Trophoblast cell (in vitro differentiated cells and primary cell): ENCODE results near the gene TGFB1I1.

Experiments
- DNase-seq, 2 donors: peaks; one replicate each; pipeline ENCODE4 v3.0.0-alpha.2; 2016
- H2AFZ ChIP-seq: 2 replicates; pipeline ENCODE4 v1.6.1; 2013; ENCODE audit warnings: low read length, moderate library complexity, mild to moderate bottlenecking; ENCODE audit not compliant: insufficient read depth, poor library complexity
- H2AK5ac ChIP-seq: 2 replicates; pipeline ENCODE4 v1.6.1; 2013; ENCODE audit warnings: mild to moderate bottlenecking, low read length
- H2BK120ac ChIP-seq: 2 replicates; pipeline ENCODE4 v1.6.1; 2013; ENCODE audit warnings: low read length, mild to moderate bottlenecking, moderate library complexity; ENCODE audit not compliant: insufficient read depth, poor library complexity
- H2BK12ac ChIP-seq: 2 replicates; pipeline ENCODE4 v1.6.1; 2013; ENCODE audit warnings: mild to moderate bottlenecking, low read length, moderate library complexity
- H2BK5ac ChIP-seq: 2 replicates; pipeline ENCODE4 v1.6.1; 2013; ENCODE audit warnings: low read length, low read depth, moderate library complexity, mild to moderate bottlenecking; ENCODE audit not compliant: poor library complexity
- H3K14ac ChIP-seq: 2 replicates; pipeline ENCODE4 v1.6.1; 2013; ENCODE audit warnings: mild to moderate bottlenecking, low read length
- H3K18ac ChIP-seq: 2 replicates; pipeline ENCODE4 v1.6.1; 2013; ENCODE audit warnings: mild to moderate bottlenecking, low read length
- H3K23ac ChIP-seq: 2 replicates; pipeline ENCODE4 v1.6.1; 2013; ENCODE audit warnings: low read length
- H3K27ac ChIP-seq: 2 replicates; pipeline ENCODE4 v1.5.1; 2013; ENCODE audit warnings: low read depth, mild to moderate bottlenecking, inconsistent platforms, low read length, moderate library complexity
- H3K27me3 ChIP-seq: 2 replicates; pipeline ENCODE4 v1.6.1; 2013; ENCODE audit warnings: inconsistent platforms, mild to moderate bottlenecking, low read length, moderate library complexity; ENCODE audit not compliant: insufficient read depth
- H3K36me3 ChIP-seq, 2 experiments: 1 replicate in 1 of 2; 2 replicates in 1 of 2; pipeline ENCODE4 v1.6.1; 2013; ENCODE audit warnings: low read length in 2 of 2, mild to moderate bottlenecking in 2 of 2, moderate library complexity in 1 of 2; ENCODE audit not compliant: insufficient read depth in 2 of 2, control insufficient read depth in 1 of 2
- H3K4ac ChIP-seq: 2 replicates; pipeline ENCODE4 v1.6.1; 2013; ENCODE audit warnings: low read depth, mild to moderate bottlenecking, low read length, moderate library complexity
- H3K4me1 ChIP-seq, 2 experiments: 1 replicate in 1 of 2; 2 replicates in 1 of 2; pipeline ENCODE4 v1.6.1; 2013; ENCODE audit warnings: low read length in 2 of 2, mild to moderate bottlenecking in 2 of 2, moderate library complexity in 1 of 2; ENCODE audit not compliant: insufficient read depth in 2 of 2, control insufficient read depth in 1 of 2
- H3K4me2 ChIP-seq: 2 replicates; pipeline ENCODE4 v1.6.1; 2013; ENCODE audit warnings: inconsistent platforms, mild to moderate bottlenecking, low read length, moderate library complexity
- H3K4me3 ChIP-seq: 2 replicates; pipeline ENCODE4 v1.5.1; 2013; ENCODE audit warnings: mild to moderate bottlenecking, low read depth, low read length, inconsistent platforms
- H3K79me1 ChIP-seq: one replicate; pipeline ENCODE4 v1.6.1; 2013; ENCODE audit warnings: low read length
- H3K79me2 ChIP-seq: 2 replicates; pipeline ENCODE4 v1.6.1; 2013; ENCODE audit warnings: low read length, mild to moderate bottlenecking; ENCODE audit not compliant: control insufficient read depth, insufficient read depth, poor library complexity
- H3K9ac ChIP-seq: 2 replicates; pipeline ENCODE4 v1.6.1; 2013; ENCODE audit warnings: mild to moderate bottlenecking, low read length
- H3K9me3 ChIP-seq: 2 replicates; pipeline ENCODE4 v1.6.1; 2013; ENCODE audit warnings: low read depth, mild to moderate bottlenecking, control low read depth, inconsistent platforms, low read length; ENCODE audit not compliant: insufficient read depth
- H4K12ac ChIP-seq: 2 replicates; pipeline ENCODE4 v1.6.1; 2013; ENCODE audit warnings: low read depth, mild to moderate bottlenecking, low read length, moderate library complexity
- H4K8ac ChIP-seq: 2 replicates; pipeline ENCODE4 v1.6.1; 2013; ENCODE audit warnings: low read depth, mild to moderate bottlenecking, low read length, moderate library complexity
- H4K91ac ChIP-seq: one replicate; pipeline ENCODE4 v1.6.1; 2013; ENCODE audit warnings: low read depth, mild to moderate bottlenecking, low read length, moderate library complexity
- WGBS: extraction: QIAGEN DNeasy Blood & Tissue Kit; methylation state at CpG from one replicate; pipeline ENCODE4 v1.1.7; 2013; ENCODE audit warnings: missing lambda C conversion rate; ENCODE audit not compliant: insufficient read length, insufficient coverage; ENCODE audit errors: extremely low coverage; 5-methylcytosine and 5-hydroxymethylcytosine counted together

The TGFB1I1 gene

GRCh38 chr16:31513126-31513525 lies 41.2 kb downstream of the TGFB1I1 start:
- H4K8ac ChIP-seq, result no peak overlapping the region
- no peak overlapping the region for H3K27ac ChIP-seq
- H3K36me3 ChIP-seq, result no peaks in the 10 kb centered on the region
- no peak overlapping the region for H3K4me3 ChIP-seq
- no peak overlapping the region for H2BK5ac ChIP-seq
- H3K14ac ChIP-seq, result no peak overlapping the region
- no peak overlapping the region for H3K9ac ChIP-seq
- DNase-seq, result no peak
- no peak overlapping the region for H4K12ac ChIP-seq
- H3K79me2 ChIP-seq, result peaks cover 3% of the 10 kb centered on the region
- peaks cover 3% of the 10 kb centered on the region for H3K9me3 ChIP-seq
- no peaks in the 10 kb centered on the region for H3K27me3 ChIP-seq
- no peak overlapping the region for H2BK120ac ChIP-seq
- no peak overlapping the region for H3K4ac ChIP-seq
- H4K91ac ChIP-seq, result no peak overlapping the region
- H3K4me2 ChIP-seq, result no peak overlapping the region
- H3K18ac ChIP-seq, result no peak overlapping the region
- no peak overlapping the region for H2BK12ac ChIP-seq
- H3K79me1 ChIP-seq, result peaks cover 3% of the 10 kb centered on the region
- WGBS, result no CpG with 5 or more reads among the region's 6 CpGs
- H2AK5ac ChIP-seq, result no peak overlapping the region
- no peak overlapping the region for H3K23ac ChIP-seq
- H3K4me1 ChIP-seq, result peaks cover 0 to 5% of the 10 kb centered on the region in 2 experiments
- H2AFZ ChIP-seq, result no peak overlapping the region

GRCh38 chr16:31513884-31514283 lies 41.9 kb downstream of the TGFB1I1 start:
- H3K4me3 ChIP-seq, result no peak overlapping the region
- H2BK120ac ChIP-seq, result no peak overlapping the region
- no peak overlapping the region for H3K27ac ChIP-seq
- no peak for DNase-seq
- H2AK5ac ChIP-seq, result no peak overlapping the region
- H2BK5ac ChIP-seq, result no peak overlapping the region
- H3K14ac ChIP-seq, result no peak overlapping the region
- no peak overlapping the region for H4K91ac ChIP-seq
- no peaks in the 10 kb centered on the region for H3K27me3 ChIP-seq
- H3K4me1 ChIP-seq, result peaks cover 0 to 3% of the 10 kb centered on the region in 2 experiments
- no peaks in the 10 kb centered on the region for H3K79me1 ChIP-seq
- no peak overlapping the region for H3K23ac ChIP-seq
- no peak overlapping the region for H3K18ac ChIP-seq
- H3K4me2 ChIP-seq, result no peak overlapping the region
- H3K79me2 ChIP-seq, result no peaks in the 10 kb centered on the region
- H4K12ac ChIP-seq, result no peak overlapping the region
- peaks cover 3% of the 10 kb centered on the region for H3K9me3 ChIP-seq
- H4K8ac ChIP-seq, result no peak overlapping the region
- H3K9ac ChIP-seq, result no peak overlapping the region
- no peak overlapping the region for H2BK12ac ChIP-seq
- no peaks in the 10 kb centered on the region for H3K36me3 ChIP-seq
- no peak overlapping the region for H2AFZ ChIP-seq
- no peak overlapping the region for H3K4ac ChIP-seq

- Histone ChIP-seq H2BK120ac (no peak overlapping the region), H3K27me3 (no peaks in the 10 kb centered on the region), H3K36me3 (no peaks in the 10 kb centered on the region), H3K23ac (no peak overlapping the region), H3K79me1 (no peaks in the 10 kb centered on the region), H3K9ac (no peak overlapping the region), H3K79me2 (no peaks in the 10 kb centered on the region), H3K27ac (no peak overlapping the region), H3K4me2 (no peak overlapping the region), H2BK12ac (no peak overlapping the region), H2AK5ac (no peak overlapping the region), H4K8ac (no peak overlapping the region), H3K4me3 (no peak overlapping the region), H2AFZ (no peak overlapping the region), H3K9me3 (peaks cover 3% of the 10 kb centered on the region), H3K18ac (no peak overlapping the region), H2BK5ac (no peak overlapping the region), H4K12ac (no peak overlapping the region), H4K91ac (no peak overlapping the region), H3K4ac (no peak overlapping the region), H3K14ac (no peak overlapping the region), H3K4me1 (no peaks in the 10 kb centered on the region)
- no CpG with 5 or more reads among the region's 4 CpGs for WGBS
- DNase-seq, result no peak
Measured at GRCh38 chr16:31517800-31518402, 45.9 kb downstream of the TGFB1I1 start.

- Histone ChIP-seq H3K23ac (no peak overlapping the region), H4K12ac (no peak overlapping the region), H2BK5ac (no peak overlapping the region), H2AFZ (no peak overlapping the region), H4K91ac (no peak overlapping the region), H2BK12ac (no peak overlapping the region), H3K36me3 (no peaks in the 10 kb centered on the region), H3K9ac (no peak overlapping the region), H2BK120ac (no peak overlapping the region), H4K8ac (no peak overlapping the region), H3K27me3 (no peaks in the 10 kb centered on the region), H3K14ac (no peak overlapping the region), H3K4ac (no peak overlapping the region), H3K27ac (no peak overlapping the region), H3K9me3 (peaks cover 4% of the 10 kb centered on the region), H3K79me1 (no peaks in the 10 kb centered on the region), H2AK5ac (no peak overlapping the region), H3K18ac (no peak overlapping the region), H3K4me3 (no peak overlapping the region), H3K4me2 (no peak overlapping the region), H3K4me1 (no peaks in the 10 kb centered on the region), H3K79me2 (no peaks in the 10 kb centered on the region)
- no peak for DNase-seq
- no CpG with 5 or more reads among the region's 2 CpGs for WGBS
Measured at GRCh38 chr16:31519759-31520431, 47.9 kb downstream of the TGFB1I1 start.
